Right lobe of liver (tissue), 4 donors: ENCODE results near the gene YJEFN3.

Experiments used
- POLR2A ChIP-seq: fragments of 450-650 bp; IDR thresholded peaks from one replicate; pipeline ENCODE4 v1.6.1; 2017; ENCODE audit warnings: antibody characterized with exemption, mild to moderate bottlenecking
- TF ChIP-seq, protein P1 (sequence below), 4 donors: fragments of 200-600 bp in 3 of 4; fragments of 450-650 bp in 1 of 4; IDR thresholded peaks; one replicate each; pipeline versions ENCODE4 v1.5.1 to v1.8.0; 2016 to 2022; ENCODE audit warnings: antibody characterized with exemption in 4 of 4, mild to moderate bottlenecking in 2 of 4
- donor health status: DM: no; HTN: no; CAD: no.
- donor health status: DM: no; HTN: no; CAD: no.
- donor health status: DM: no; HTN: yes; CAD: no.

DNA sequence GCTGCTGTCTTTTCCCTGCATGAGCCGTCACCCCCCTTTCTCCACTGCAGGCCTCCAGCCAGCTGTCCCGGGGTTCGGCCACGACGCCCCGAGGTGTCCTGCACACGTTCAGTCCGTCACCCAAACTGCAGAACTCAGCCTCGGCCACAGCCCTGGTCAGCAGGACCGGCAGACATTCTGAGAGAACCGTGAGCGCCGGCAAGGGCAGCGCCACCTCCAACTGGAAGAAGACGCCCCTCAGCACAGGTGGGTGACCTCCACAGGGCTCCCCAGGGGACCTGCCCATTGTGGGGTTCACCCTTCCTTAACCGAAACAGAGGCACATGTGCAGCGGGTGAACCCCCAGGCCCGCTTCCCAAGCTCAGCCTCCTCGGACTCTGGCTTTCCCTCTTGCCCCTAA is 26.4 kb upstream of the YJEFN3 start:
- TF ChIP-seq, protein P1, sequence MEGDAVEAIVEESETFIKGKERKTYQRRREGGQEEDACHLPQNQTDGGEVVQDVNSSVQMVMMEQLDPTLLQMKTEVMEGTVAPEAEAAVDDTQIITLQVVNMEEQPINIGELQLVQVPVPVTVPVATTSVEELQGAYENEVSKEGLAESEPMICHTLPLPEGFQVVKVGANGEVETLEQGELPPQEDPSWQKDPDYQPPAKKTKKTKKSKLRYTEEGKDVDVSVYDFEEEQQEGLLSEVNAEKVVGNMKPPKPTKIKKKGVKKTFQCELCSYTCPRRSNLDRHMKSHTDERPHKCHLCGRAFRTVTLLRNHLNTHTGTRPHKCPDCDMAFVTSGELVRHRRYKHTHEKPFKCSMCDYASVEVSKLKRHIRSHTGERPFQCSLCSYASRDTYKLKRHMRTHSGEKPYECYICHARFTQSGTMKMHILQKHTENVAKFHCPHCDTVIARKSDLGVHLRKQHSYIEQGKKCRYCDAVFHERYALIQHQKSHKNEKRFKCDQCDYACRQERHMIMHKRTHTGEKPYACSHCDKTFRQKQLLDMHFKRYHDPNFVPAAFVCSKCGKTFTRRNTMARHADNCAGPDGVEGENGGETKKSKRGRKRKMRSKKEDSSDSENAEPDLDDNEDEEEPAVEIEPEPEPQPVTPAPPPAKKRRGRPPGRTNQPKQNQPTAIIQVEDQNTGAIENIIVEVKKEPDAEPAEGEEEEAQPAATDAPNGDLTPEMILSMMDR (IDR thresholded peaks at IDR 0.05): no peak
- TF ChIP-seq POLR2A: no peak
